Skin epidermis (tissue), 12 donors: ENCODE data around the gene GAREM1.

Source experiments
- H3K27ac ChIP-seq, 21 experiments: fragments of 200-600 bp; sonication (generic) in 11 of 21; one replicate each; pipeline ENCODE4 v1.5.0; 2020; ENCODE audit warnings: mild to moderate bottlenecking in 3 of 21, inconsistent platforms in 2 of 21, moderate library complexity in 2 of 21
- H3K4me3 ChIP-seq, 7 experiments: fragments of 200-600 bp; sonication (generic) in 2 of 7; one replicate each; pipeline ENCODE4 v1.5.0; 2020; ENCODE audit warnings: inconsistent platforms in 2 of 7, mild to moderate bottlenecking in 2 of 7, moderate library complexity in 1 of 7

Gene GAREM1

DNA sequence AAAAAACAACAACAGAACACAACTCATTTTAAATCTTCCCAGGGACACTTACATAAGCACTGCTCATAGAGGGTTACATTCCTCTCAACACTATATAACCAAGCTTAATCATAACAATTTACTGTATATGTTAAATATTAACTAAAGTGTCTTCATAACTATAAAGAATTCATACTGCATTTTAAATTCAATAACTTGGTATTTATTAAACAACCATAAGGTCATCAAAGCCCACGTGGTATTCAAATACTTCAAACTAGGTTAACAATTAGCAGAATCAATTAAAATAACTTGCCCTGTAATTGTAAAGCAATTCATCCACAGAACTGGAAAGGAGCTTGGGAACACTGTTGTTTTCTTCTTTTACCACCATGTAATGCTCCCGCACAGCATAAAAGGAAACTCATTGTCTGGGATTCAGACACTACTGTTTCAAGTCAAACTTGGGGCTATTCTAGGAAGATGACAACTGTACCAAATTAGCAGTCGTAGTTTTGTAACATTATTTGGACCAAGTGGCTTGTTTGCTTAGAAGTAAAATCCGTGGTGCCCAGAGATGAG, 10.4 kb downstream of the GAREM1 start:
- no peak overlapping the region for H3K4me3 ChIP-seq
- H3K27ac ChIP-seq: no peak overlapping the region

DNA sequence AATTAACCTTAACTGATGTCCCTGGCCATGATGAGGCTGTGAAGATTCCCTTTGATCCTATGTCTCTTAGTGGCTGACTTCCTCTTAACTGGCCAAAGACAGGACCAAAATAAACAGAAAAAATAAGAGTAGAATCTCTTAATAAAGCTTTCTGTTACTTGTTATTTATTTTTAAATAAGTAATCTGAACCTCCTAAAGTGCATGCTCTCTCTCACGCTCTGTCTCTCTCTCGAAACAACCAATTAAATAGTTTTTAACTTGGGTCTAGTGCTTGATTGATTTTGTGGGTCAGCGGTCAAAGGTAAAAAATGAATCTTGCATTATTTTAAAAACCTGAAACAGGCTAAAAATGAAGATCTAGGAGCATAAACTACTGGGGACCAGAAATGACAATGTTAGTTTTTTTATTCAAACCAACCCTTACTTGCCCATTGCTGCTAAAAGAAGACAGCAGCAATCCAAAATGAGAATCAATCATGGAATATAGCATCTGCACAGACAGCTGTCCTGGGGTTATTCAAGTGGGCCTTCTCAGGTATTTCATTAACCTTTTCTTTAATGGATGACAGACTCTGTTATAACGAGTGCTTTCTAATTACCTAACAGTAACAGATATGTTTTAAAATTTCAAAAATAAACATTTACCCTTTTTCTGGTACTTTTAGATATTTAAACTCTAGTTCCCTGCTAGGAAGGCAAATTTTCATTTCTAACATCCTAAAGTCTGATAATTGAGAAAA, 11.2 kb downstream of the GAREM1 start:
- H3K4me3 ChIP-seq: no peak overlapping the region
- no peak overlapping the region for H3K27ac ChIP-seq

DNA sequence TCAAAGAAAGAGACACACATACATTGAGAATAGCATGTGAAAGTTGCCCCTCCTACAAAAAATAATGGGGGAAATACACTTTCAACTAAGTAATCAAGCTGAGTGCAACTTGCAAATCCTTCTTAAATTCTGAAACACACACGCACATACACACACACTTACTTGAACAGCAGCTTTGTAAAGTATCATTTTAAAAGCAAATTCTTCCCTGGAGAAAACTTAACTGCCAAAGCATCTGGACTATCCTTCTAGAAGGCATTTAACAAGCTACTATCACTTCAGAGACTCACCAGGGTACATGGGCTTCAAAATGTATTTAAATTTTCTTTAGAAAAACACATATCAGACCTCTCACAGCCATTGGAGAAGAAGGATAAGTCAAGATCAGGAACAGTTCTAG, 15.3 kb downstream of the GAREM1 start:
- Histone ChIP-seq H3K4me3 (no peak overlapping the region), H3K27ac (no peak overlapping the region)

DNA sequence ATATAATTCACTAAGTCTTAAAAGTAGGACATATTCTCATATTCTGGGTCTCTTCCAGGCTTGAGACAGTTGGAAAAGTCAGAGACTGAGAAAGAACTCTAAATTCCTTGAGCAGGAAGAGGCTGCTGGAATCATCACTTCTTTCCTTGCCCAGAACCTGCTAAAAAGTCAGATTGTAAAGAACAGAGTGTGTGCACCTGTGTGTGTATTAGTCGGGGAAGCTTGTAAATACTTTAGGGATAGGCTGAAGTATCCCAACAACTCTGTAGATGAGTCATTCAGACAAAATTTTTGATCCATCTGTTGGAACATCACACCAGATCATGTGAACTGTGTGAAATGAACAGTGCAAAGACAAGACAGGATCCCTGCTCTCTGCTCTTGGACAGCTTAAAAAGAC, 16.1 kb downstream of the GAREM1 start:
- no peak overlapping the region for H3K27ac ChIP-seq
- H3K4me3 ChIP-seq: no peak overlapping the region

DNA sequence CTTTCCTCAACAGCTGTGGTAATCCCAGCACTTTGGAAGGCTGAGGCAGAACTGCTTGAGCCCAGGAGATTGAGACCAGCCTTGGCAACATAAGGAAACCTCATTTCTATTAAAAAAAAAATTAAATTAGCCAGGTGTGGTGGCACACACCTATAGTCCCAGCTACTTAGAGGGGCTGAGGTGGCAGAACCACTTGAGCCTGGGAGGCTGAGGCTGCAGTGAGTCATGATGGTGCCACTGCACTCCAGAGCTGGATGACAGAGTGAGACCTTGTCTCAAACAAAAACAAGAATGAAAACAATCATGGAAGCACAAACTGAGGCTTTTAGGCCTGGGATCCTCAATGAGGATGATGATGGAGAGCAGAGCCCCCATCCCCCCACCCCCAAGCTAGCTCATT, 19.8 kb downstream of the GAREM1 start:
- Histone ChIP-seq H3K27ac (no peak overlapping the region), H3K4me3 (no peak overlapping the region)

DNA sequence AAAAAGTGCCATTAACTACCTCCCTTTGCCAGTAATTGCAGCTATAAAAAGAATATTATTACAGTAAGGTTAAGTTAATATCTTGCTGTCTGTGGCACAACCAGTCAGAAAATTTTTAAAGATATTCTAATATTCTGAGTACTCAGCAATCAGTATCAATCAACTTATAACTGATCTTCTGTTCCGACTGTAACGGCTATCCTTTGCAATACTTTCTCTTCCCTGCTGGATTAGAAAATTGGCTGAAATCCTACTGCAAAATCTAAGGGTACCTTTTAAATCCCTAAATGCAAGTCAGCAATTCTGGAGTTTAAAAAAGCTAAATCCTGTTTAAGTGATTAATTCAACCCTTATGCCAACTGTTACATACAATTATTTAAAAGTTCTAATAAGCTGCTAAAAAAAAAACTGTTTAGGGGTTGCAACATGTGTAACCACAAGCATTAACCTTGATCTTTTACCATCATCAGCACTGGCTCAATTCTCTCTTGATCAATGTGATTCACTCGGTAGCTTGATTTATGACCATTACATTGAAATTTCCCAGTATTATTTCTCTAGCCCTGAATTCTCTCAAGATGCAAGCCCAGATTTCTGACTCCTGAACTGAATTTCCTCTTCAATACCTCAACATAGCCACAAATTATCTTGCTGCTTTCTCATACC, 20.5 kb downstream of the GAREM1 start:
- no peak overlapping the region for H3K27ac ChIP-seq

DNA sequence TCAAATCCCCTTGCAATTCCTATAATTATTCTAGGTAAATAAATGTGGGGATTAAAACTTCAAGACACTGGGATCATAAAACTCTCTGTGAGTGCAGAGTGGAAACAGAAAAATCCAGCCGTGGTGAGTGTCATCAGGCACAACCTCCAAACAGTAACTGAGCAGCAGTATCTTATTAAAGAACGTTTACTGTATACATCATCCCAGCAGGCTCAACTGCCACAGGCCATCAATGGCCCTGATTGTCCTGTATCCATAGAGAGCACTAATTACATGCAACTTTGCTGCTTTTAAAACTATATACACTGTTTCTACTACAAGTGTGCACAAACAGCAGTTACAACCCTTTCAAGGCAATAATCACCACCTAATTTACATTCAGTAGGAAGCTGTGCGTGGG, 23.9 kb downstream of the GAREM1 start:
- H3K27ac ChIP-seq: no peak overlapping the region
- H3K4me3 ChIP-seq: no peak overlapping the region

More for the DNA sequence above, 20.5 kb downstream of the GAREM1 start:
- no peak overlapping the region for H3K4me3 ChIP-seq

DNA sequence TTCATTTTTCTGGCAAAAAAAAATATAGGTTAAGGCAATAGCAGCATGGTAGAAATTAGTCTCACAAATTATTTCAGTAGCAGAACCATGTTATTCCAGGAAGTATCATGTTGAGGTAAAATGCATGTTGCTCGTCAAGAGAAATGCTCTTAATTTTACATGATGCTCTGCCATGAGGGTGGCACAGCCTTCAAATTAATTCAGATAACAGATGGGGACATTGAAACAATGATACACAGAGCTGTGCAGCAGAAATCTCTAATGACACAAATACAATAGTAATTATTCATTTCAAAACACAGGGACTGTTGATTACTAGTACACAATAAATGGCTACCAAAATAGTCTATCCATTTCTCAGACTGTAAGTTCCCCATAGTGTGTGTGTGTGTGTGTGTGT, 24.8 kb downstream of the GAREM1 start:
- Histone ChIP-seq H3K4me3 (no peak overlapping the region), H3K27ac (no peak overlapping the region)

DNA sequence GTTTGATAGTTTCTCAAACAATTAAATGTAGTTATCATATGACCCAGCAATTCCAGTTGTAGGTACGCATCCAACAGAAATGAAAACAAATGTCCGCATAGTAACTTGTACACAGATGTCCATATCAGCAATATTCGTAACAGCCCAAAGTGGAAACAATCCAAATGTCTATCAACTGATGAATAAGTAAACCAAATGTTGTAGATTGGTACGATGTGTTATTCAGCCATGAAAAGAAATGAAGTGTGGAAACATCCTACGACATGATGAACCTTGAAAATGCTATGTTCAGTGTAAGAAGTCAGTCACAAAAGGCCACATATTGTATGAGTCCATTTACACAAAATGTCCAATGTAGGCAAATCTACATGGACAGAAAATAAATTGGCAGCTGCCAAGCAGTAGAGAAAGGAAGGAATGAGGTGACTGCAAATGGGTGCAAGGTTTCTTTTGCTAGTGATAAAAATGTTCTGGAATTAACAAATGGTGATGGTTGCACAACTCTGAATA, 26.9 kb downstream of the GAREM1 start:
- no peak overlapping the region for H3K4me3 ChIP-seq
- no peak overlapping the region for H3K27ac ChIP-seq

DNA sequence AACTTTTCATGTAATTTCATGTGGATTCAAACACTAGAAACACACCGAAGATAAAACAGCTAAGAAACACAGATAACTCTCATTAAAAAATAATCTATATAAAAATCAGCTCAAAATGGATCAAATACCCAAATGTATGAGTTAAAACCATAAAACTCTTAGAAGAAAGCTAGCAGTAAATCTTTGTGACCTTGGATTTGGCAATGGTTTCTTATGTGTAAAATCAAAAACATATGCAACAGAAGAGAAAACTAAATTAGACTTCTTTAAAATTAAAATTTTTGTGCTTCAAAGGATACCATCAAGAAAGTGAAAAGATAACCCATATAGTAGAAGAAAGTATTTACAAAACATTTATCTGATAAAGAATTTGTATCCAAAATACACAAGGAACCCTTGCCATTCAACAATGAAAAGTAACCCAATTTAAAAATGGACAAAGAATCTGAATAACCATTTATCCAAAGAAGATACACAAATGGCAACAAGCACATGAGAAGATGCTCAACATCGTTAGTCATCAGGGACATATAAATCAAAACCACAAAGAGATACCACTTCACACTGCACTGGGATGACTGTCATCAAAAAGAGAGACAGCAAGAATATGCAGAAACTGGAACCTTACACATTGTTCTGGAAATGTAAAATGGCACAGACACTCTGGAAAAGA, 27.5 kb downstream of the GAREM1 start:
- H3K27ac ChIP-seq: no peak overlapping the region
- no peak overlapping the region for H3K4me3 ChIP-seq

DNA sequence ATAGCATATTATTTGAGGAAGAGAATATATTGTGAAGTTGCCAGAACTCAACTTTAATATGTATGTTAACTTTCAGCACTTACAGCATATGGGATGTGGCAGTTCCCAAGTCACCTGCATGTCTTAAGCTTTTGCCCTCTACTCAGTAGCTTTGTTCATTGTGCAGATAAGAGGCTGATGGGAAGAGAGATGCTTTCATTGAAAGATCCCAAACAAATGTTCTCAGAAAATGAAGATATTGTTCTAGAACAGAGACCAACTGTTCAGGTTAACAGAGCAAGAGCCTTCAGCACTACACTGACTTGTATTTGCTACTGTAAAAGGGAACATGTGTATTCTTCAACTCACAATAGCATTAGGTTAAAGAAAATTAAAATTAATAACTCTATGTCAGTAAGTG, 28.1 kb downstream of the GAREM1 start:
- Histone ChIP-seq H3K4me3 (no peak overlapping the region), H3K27ac (no peak overlapping the region)

DNA sequence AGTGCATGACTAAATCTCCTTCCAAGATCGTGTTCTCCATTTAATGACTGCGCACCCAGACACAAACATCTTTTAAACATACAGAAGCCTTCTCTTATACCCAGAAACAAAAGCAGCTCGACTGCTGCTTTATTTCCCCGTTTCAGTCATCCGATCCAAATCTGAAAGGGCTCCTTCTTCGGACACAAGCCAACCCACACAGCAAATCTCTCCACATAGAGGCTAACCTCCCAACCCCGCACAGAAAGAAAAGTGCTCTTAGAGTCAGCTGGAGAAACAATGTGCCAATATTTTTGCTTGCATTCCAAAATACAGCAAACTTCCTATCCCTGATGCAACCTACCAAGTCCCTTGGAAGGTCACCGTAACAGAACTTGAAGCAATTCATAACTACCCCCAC, 29.1 kb downstream of the GAREM1 start:
- H3K27ac ChIP-seq: no peak overlapping the region
- no peak overlapping the region for H3K4me3 ChIP-seq

DNA sequence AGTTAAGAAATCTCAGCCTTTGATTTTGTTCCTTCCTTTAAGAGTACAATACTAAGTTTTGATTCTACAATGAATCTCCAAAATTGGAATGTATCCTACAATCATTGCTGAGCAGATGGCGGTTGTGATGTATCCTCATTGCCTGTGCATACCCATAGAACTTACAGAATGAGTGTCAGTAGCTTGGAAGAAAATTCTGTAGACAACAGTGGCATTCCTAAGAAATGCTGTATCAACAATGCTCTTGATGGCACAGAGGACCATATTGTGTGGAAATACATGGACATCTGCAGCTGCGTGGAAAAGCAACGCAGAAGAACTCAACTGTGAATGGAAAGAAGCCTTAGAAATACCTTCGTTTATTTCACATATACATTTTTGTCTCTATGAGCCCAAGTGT, 30.2 kb downstream of the GAREM1 start:
- Histone ChIP-seq H3K27ac (no peak overlapping the region), H3K4me3 (no peak overlapping the region)

DNA sequence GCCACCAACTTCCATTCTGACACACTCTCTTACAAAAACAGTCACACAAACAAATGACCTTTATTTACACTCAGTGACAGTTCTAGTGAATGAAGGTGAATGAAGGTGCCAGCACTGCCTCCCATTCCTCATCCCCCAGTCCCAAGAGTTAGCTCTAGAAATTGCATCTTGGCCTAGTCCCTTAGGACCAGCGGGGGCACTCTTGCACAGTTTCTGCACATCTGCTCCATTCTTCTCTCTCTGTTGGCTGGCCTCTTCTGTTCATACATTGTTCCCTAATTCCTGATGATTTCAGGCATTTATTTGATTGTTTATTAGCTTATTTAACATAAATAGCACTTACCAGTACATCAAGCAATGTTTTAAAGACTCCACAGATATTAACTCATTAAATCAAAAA, 30.9 kb downstream of the GAREM1 start:
- no peak overlapping the region for H3K27ac ChIP-seq

DNA sequence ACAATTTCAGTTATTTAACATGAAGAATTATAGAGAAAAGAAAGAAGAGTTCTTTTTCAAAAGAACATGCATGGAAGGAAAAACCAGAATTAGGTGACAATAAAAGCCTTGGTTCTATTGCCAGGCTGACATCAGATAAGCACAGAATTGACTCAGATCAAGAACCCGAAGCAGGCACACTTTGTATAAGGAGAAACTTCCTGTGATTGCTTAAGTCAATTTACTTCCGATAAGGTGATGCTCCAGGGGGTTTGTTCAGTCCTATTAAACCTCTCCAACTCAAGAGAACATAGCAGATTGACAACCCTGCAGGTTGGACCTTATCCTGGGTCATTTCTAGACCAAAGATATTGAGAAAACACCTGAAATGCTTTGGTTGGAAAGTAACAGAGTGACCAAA, 31.4 kb downstream of the GAREM1 start:
- no peak overlapping the region for H3K27ac ChIP-seq
- H3K4me3 ChIP-seq: no peak overlapping the region

More for the DNA sequence above, 30.9 kb downstream of the GAREM1 start:
- H3K4me3 ChIP-seq: no peak overlapping the region

DNA sequence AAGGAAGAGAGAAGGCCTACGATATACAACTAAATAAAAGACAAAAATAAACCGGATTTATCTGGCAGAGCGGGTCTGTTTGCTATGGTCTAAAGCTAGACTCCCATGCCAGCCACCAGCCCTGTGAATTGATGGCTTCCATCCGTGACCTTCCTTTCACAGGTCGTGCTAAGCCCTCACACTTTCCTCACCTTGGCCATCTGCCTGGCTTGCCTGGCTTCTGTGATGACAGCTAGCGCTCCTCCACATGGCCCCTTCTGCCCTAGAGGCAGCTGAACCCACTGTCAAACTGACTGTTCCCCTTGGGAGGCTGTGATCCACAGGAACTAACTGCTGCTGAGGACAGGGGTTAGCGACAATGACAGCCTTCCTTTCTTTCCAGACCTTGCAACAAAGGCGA, 32.5 kb downstream of the GAREM1 start:
- no peak overlapping the region for H3K27ac ChIP-seq
- H3K4me3 ChIP-seq: no peak overlapping the region

DNA sequence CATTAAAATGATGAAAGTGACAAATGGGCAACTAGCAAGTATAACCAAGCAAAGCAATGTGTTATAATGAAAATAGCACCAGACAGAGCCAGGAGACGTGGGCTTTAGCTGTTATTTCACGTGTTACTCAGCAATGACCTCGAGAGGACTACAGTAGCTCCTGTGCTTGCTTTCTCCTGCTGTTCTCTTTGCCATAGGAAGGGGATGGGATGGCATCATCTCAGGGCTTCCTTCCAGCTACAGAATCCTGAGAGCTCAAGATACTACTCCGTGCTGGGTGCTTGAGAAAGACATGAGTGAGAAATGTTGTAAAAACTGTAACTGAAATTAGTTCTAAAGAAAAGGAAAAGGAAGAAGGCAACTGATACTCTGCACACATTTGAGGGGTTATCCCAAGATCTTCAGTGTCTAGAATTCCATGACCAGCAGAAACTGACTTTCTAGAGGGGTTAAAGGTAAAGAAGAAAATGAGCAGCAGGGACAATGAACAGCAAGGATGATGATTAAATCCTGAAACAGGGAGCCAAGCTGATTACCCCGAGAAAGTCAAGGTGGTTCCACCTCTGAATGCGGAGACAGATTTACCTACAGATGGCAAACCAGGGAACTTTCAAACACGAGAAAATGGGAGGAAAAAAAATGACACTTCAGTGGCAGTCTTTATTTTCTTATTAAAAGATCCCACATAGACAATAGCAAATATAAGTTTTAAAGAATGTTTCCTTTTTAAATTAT, 33.4 kb downstream of the GAREM1 start:
- Histone ChIP-seq H3K4me3 (no peak overlapping the region), H3K27ac (no peak overlapping the region)

DNA sequence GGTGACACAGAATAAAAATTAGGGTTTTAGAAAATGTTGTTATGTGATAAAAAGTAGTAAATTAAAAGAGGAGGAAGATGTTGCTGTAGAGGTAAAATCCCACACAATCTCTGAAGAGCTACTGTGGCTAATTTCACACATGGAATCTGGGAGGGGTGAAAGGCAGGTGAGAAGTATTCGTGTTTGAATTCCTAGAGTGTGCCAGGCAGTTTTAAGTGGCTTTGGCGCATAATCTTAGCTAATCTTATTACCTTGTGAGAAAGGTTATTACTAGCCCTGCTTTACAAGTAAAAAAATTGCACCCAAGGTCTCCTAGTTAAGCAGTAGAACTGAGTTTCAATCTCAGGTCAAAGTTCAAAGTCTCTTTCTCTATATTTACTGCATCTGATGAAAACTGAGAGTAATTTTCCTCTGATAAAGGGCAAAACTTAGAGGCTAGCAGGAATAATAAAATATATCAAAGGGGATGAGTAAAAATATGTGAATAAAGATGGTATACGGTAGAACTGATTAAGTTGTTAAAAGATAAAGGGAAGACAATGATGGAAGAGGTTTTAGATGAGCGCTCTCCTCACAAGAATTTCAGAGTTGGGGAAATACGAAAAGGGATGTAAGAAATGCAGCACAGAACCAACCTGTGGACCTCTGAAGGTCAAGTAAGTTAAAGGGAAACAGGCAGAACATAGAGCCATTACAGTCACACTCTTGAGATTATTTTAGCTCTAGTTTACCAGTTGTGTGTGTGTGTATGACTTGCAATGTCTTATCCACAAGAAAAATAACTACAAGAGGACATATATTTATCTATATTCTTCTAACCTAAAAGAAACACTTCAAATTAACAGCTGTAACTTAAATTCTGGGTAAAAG, 34.8 kb downstream of the GAREM1 start:
- Histone ChIP-seq H3K27ac (no peak overlapping the region), H3K4me3 (no peak overlapping the region)

DNA sequence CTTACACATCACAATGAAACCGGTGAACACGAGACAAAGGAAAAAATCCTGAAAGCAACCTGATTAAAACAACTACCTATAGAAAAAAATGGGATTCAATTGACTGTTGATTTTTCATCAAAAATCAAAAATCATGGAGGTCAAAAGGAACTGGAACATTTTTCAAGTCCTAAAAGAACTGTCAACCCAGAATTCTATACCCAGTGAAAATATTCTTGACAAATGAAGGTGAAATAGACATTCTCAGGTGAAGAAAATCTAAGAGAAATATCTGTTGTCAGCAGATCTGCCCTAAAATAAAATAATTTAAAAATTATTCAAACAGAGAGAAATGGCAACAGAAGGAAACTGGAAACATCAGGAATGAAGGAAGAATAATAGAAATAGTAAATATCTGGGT, 38.9 kb downstream of the GAREM1 start:
- Histone ChIP-seq H3K27ac (no peak overlapping the region), H3K4me3 (no peak overlapping the region)
